NOMO-1 treated with DMSO at 0.1 percent for 48 hours (cell line): ENCODE results near the gene NEK6.
A peak's percentile ranks its signal among the peaks of the same experiment; 100 is the strongest.

Experiments
- DNase-seq: peaks from one replicate; lab custom pipeline; 2025; ENCODE audit not compliant: unreplicated experiment; lab: John Stamatoyannopoulos, UW

NEK6 gene

GRCh38 chr9:124260769-124261603, 3.2 kb downstream of the NEK6 start:
- peak; percentile 98 for DNase-seq

GRCh38 chr9:124261736-124262648, 4.2 kb downstream of the NEK6 start:
- no peak for DNase-seq

- DNase-seq: no peak
Measured at GRCh38 chr9:124262649-124262972, 4.9 kb downstream of the NEK6 start.

- no peak for DNase-seq
Measured at GRCh38 chr9:124263213-124263612, 5.5 kb downstream of the NEK6 start.

GRCh38 chr9:124263800-124264426, 6.2 kb downstream of the NEK6 start:
- no peak for DNase-seq

GRCh38 chr9:124264823-124265233, 7.1 kb downstream of the NEK6 start:
- DNase-seq: peak; percentile 42

GRCh38 chr9:124265551-124265950, 7.8 kb downstream of the NEK6 start:
- DNase-seq: no peak

- DNase-seq: no peak
Measured at GRCh38 chr9:124266139-124266825, 8.5 kb downstream of the NEK6 start.

- DNase-seq: no peak
Measured at GRCh38 chr9:124266826-124267201, 9.1 kb downstream of the NEK6 start.

GRCh38 chr9:124267271-124267807, 9.6 kb downstream of the NEK6 start:
- DNase-seq: no peak

GRCh38 chr9:124268248-124268647, 10.5 kb downstream of the NEK6 start:
- DNase-seq: no peak

GRCh38 chr9:124268661-124269060, 10.9 kb downstream of the NEK6 start:
- DNase-seq: no peak

- DNase-seq: no peak
Measured at GRCh38 chr9:124269556-124269955, 11.8 kb downstream of the NEK6 start.

GRCh38 chr9:124270504-124271335, 13.0 kb downstream of the NEK6 start:
- no peak for DNase-seq

- no peak for DNase-seq
Measured at GRCh38 chr9:124271660-124272059, 13.9 kb downstream of the NEK6 start.

- no peak for DNase-seq
Measured at GRCh38 chr9:124272118-124272517, 14.4 kb downstream of the NEK6 start.

GRCh38 chr9:124272979-124273378, 15.2 kb downstream of the NEK6 start:
- no peak for DNase-seq

GRCh38 chr9:124273427-124274160, 15.8 kb downstream of the NEK6 start:
- DNase-seq: no peak

GRCh38 chr9:124274226-124274625, 16.5 kb downstream of the NEK6 start:
- no peak for DNase-seq
